Esophagus squamous epithelium (tissue), 5 donors: ENCODE data around the gene ZNF217. TPM values are rescaled to one million over a fixed set of nuclear protein-coding genes. Genes with fewer than 3 reads are reported as not detected.
"Not testable (repeated sequence)": the region's sequence is repeated elsewhere in the genome, so short reads cannot be mapped to it uniquely, and the experiment has no call there.

ENCODE experiments used
- DNase-seq: peaks from one replicate; lab custom pipeline; 2025; lab: John Stamatoyannopoulos, UW
- H3K27ac ChIP-seq, 4 donors: fragments of 200-600 bp; sonication (generic); one replicate each; pipeline ENCODE4 v1.5.1; 2016 to 2019; ENCODE audit warnings: mild to moderate bottlenecking in 1 of 4
- H3K27me3 ChIP-seq, 4 donors: fragments of 200-600 bp; sonication (generic); 1 replicate in 3 of 4; 2 replicates in 1 of 4; pipeline versions ENCODE4 v1.5.1 to v1.6.0; 2017 to 2021; ENCODE audit warnings: antibody characterized with exemption in 1 of 4
- H3K36me3 ChIP-seq, 3 donors: fragments of 200-600 bp; sonication (generic); one replicate each; pipeline ENCODE4 v1.5.1; 2016 to 2019
- H3K4me1 ChIP-seq, 3 donors: fragments of 200-600 bp; sonication (generic); one replicate each; pipeline ENCODE4 v1.5.1; 2017 to 2019
- H3K4me3 ChIP-seq, 4 donors: fragments of 200-600 bp; sonication (generic); 1 replicate in 3 of 4; 2 replicates in 1 of 4; pipeline ENCODE4 v1.5.1; 2016 to 2019; ENCODE audit warnings: mild to moderate bottlenecking in 2 of 4, moderate library complexity in 1 of 4
- H3K9me3 ChIP-seq, 3 donors: fragments of 200-600 bp; sonication (generic); one replicate each; pipeline ENCODE4 v1.5.1; 2016 to 2019
- POLR2A ChIP-seq, 4 donors: fragments of 450-650 bp; IDR thresholded peaks; one replicate each; pipeline ENCODE4 v1.6.1; 2017; ENCODE audit warnings: antibody characterized with exemption in 4 of 4, mild to moderate bottlenecking in 4 of 4, moderate library complexity in 3 of 4
- WGBS, 2 donors: methylation state at CpG; one replicate each; pipeline ENCODE4 v1.1.5; 2018; 5-methylcytosine and 5-hydroxymethylcytosine counted together
- intact Hi-C: fragments of 100-400 bp; cut with DNase I; formaldehyde crosslinking; loops from one replicate; pipeline ENCODE4 v1.15.0; 2022
- total RNA-seq, 4 donors: library from RNA; depleted of rRNA; stranded (reverse); fragments of >200 nt; gene quantifications; one replicate each; pipeline ENCODE4 v1.1.0, GENCODE V29; 2016
- TF ChIP-seq, protein P1 (sequence below), 6 experiments: fragments of 450-650 bp in 4 of 6; fragments of 200-600 bp in 2 of 6; sonication (generic) in 2 of 6; IDR thresholded peaks; one replicate each; pipeline ENCODE4 v1.5.1; 2016 to 2019; ENCODE audit warnings: antibody characterized with exemption in 6 of 6, mild to moderate bottlenecking in 4 of 6, moderate library complexity in 4 of 6
- donor health status: DM: yes; HTN: yes; CAD: no.

Gene ZNF217
- total RNA-seq, 4 donors from 2014 or later: 20.7 to 27.5 (median 22.2) TPM

DNA sequence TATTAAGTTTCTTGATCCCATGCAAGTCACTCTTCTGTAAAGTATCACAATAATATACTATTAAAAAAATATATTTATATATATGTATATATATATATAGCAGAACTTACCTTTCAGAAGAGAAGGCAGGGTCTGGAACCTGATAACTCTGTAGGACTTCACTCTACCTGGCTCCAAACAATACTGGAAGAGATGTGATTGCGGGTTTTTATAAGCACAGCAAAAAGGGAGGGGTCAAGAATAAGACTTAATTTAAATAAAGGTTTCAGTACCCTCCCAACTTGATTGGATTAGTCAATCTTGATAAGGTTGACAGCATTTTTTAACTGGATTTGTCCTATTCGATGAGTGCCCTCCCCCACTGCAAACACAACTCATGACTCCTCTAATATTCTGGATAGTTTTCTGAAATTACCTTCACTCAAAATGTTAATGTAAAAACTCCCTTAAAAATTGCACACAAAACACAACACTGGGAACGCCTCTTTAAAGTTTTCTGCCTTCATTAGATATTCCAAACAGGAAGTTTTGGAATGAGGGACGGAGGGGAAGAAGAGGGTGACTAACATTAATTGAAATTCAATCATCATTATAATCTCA, 4.0 kb upstream of the ZNF217 start:
- H3K27ac ChIP-seq: peak overlapping the region in 3 of 4 donors; percentile 97 to 100 (median 99)
- H3K9me3 ChIP-seq: no peaks in the 10 kb centered on the region
- H3K27me3 ChIP-seq: no peaks in the 10 kb centered on the region
- no peak for TF ChIP-seq POLR2A (IDR thresholded peaks at IDR 0.05)
- TF ChIP-seq, protein P1, sequence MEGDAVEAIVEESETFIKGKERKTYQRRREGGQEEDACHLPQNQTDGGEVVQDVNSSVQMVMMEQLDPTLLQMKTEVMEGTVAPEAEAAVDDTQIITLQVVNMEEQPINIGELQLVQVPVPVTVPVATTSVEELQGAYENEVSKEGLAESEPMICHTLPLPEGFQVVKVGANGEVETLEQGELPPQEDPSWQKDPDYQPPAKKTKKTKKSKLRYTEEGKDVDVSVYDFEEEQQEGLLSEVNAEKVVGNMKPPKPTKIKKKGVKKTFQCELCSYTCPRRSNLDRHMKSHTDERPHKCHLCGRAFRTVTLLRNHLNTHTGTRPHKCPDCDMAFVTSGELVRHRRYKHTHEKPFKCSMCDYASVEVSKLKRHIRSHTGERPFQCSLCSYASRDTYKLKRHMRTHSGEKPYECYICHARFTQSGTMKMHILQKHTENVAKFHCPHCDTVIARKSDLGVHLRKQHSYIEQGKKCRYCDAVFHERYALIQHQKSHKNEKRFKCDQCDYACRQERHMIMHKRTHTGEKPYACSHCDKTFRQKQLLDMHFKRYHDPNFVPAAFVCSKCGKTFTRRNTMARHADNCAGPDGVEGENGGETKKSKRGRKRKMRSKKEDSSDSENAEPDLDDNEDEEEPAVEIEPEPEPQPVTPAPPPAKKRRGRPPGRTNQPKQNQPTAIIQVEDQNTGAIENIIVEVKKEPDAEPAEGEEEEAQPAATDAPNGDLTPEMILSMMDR (IDR thresholded peaks at IDR 0.05): no peak
- peak overlapping the region in 3 of 4 donors; percentile 24 to 29 (median 28) for H3K4me3 ChIP-seq
- 33 to 46% methylated on average over 4 of the region's 4 CpGs for WGBS, 2 donors
- peaks cover 14 to 55% (median 16%) of the 10 kb centered on the region in 3 donors for H3K4me1 ChIP-seq
- H3K36me3 ChIP-seq: no peaks in the 10 kb centered on the region
- no peak for DNase-seq
- intact Hi-C loops: no loop called here

DNA sequence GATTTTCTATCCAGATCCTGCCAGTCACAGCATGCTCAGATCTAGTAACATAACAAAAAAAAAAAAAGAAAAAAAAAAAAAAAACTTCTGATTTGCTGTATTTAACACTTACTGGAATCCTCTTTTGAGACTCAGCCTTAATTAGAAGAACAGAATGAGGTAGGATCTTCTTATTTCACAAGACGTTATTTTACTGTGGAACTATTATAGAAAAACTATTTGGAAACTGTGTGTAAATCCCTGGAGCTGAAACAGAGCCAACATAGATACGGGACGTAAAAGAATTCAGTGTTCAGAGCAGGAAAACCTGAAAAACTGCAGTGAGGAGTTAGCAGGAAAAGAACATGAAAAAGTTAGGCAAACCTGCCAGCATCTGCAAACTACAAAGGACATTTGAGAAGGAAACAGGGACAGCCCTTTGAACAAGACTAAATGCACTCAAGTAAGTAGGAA, 3.4 kb upstream of the ZNF217 start:
- Histone ChIP-seq H3K27ac (peak overlapping the region; percentile 81 to 100 (median 98)), H3K4me3 (peak overlapping the region; percentile 5 to 48 (median 26)), H3K27me3 (no peaks in the 10 kb centered on the region), H3K9me3 (no peaks in the 10 kb centered on the region), H3K4me1 (peaks cover 14 to 59% (median 16%) of the 10 kb centered on the region in 3 donors), H3K36me3 (no peaks in the 10 kb centered on the region)
- no peak for DNase-seq
- intact Hi-C loops: no loop called here
- TF ChIP-seq POLR2A (IDR thresholded peaks at IDR 0.05): no peak
- TF ChIP-seq, protein P1 (IDR thresholded peaks at IDR 0.05): no peak
- WGBS, 2 donors: 16% methylated on average over 3 of the region's 3 CpGs

DNA sequence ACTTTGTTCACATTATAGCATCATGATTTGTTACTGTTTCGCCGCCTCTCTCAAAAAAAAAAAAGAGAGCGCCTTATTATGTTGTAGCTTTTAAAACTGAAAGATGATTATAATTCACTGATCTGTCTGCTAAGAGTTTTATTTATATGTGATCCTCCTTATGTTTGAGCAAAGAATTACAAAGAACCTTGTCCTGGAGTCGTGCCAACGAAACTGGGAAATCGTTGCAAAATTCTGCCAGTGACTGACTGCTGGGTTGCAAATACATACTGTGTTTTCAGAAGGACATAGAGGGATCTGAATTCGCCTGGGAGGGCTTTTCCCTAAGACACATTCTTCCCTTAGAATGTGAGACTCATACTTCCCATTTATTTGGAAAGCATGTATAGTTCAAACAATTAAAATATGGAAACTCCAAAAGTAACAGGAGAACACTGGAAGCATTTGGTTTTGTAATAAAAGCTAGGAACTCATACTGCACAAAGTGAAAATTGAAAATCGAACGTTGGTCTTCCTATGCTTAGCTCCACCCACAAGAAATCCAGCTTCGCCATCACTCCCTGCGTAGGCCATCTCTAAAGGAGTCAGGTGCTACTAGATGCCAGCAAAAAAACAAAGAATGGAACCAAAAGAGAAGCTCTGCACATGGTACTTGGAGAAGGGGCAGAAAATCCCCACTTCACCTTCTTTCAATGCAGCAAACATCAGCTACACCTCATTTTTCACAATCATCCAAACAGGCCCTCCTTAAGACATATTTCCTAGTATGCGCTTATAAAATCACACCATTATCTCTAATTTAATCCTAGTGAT, 2.8 kb upstream of the ZNF217 start:
- peaks cover 14 to 65% (median 16%) of the 10 kb centered on the region in 3 donors for H3K4me1 ChIP-seq
- H3K27ac ChIP-seq: peak overlapping the region; percentile 81 to 100 (median 98)
- H3K27me3 ChIP-seq, H3K9me3 ChIP-seq, intact Hi-C loops, DNase-seq, H3K36me3 ChIP-seq: not testable (repeated sequence)
- WGBS, 2 donors: 13 to 19% methylated on average over 12 of the region's 12 CpGs
- peak overlapping the region; percentile 5 to 48 (median 26) for H3K4me3 ChIP-seq

DNA sequence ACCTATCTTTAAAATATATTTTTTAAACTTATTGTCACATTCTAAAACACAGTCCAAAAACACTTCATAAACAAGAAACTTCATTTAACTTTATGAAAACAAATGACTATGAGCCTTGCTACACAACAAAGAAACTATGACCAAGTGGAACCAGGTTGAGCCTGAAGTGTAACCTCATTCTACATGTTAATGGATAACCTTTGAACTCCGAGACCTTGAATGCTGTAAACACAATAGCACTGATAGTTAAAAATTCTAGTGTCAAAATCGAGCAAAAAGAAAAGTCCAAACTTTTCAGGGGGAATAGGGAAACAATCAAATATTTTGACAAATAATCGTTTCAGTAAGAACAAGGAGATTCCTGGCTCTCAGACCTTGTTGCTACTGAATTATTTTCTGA, 2.1 kb upstream of the ZNF217 start:
- H3K9me3 ChIP-seq, DNase-seq, H3K36me3 ChIP-seq, intact Hi-C loops, H3K27me3 ChIP-seq: not testable (repeated sequence)
- Histone ChIP-seq H3K27ac (peak overlapping the region; percentile 81 to 100 (median 98)), H3K4me3 (peak overlapping the region in 3 of 4 donors; percentile 24 to 89 (median 28)), H3K4me1 (peaks cover 14 to 72% (median 16%) of the 10 kb centered on the region in 3 donors)
- WGBS, 2 donors: 22% methylated on average over 2 to 3 of the region's 3 CpGs

DNA sequence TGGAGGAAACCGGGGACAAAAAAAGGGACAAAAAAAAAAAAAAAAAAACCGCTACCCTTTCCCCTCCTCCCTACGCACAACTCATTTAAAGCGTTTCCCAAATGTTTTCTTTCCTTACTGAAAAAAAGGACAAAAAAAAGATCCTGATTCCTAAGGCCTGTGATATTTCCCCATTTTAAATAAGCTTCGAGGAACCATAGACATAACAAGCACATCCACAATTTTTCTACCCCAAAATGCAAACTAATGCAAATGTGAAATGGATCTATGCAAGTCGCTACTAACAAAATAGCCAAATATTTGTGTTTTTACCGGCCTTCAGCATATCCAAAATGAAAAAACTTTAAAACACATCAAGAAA, 1.4 kb upstream of the ZNF217 start:
- intact Hi-C loops: no loop called here
- Histone ChIP-seq H3K9me3 (no peaks in the 10 kb centered on the region), H3K27ac (peak overlapping the region; percentile 59 to 100 (median 98)), H3K4me1 (peaks cover 16 to 78% (median 17%) of the 10 kb centered on the region in 3 donors), H3K27me3 (no peaks in the 10 kb centered on the region), H3K36me3 (no peaks in the 10 kb centered on the region), H3K4me3 (peak overlapping the region; percentile 80 to 98 (median 90))
- no peak for DNase-seq
- no peak for TF ChIP-seq POLR2A (IDR thresholded peaks at IDR 0.05)
- WGBS, 2 donors: 3 to 8% methylated on average over 7 of the region's 7 CpGs

DNA sequence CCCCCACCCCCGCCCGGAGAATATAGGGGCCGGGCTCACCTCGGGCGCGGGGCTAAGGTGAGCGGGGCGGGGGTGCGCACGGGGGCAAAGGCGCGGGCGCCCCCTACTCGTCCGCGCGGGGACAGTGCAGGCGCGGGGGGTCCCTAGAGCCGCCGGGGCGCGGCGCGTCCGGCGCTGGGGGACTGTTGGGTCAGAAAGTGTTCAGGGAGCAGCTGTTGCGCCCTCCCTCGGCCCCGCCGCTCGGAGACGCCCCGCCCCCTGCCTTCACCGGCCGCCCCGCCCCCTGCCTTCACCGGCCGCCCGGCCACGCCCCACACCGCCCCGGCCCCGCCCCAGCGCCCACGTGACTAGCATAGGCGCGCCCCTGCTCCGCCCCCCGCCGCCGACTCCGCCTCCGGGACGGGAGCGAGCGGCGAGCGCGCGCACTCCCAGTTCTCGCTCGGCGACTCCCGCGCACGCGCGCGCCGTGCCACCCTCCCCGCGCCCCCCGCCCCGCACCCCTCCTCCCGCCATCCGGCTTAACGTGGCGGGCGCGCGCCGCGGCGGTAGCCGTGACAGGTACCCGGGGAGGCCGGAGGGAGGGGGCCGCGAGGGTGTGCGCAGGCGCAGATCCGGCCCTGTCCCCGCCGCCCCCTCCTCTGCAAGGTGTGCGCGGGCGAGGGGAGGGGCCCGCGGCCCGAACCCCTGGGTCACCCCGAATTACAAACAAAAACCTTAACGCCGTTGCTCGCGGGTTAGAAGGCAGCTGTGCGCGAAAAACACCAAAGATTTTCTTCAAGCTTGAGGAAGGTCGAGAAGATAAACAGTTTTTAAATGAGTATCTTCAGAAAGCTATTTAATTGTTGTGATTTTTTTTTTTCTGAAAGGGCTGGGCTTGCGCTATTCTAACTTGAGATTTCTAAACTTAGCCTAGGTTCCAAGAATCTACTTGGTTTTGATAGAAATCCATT, 704 bp upstream of the ZNF217 start:
- peak; percentile 83 for DNase-seq
- H3K27me3 ChIP-seq: no peaks in the 10 kb centered on the region
- peaks cover 16 to 78% (median 23%) of the 10 kb centered on the region in 3 donors for H3K4me1 ChIP-seq
- peak in 3 of 4 donors; percentile 30 to 90 (median 81) for TF ChIP-seq POLR2A (IDR thresholded peaks at IDR 0.05)
- TF ChIP-seq, protein P1 (IDR thresholded peaks at IDR 0.05): peak in 1 of 6 experiments; percentile 9
- H3K36me3 ChIP-seq: no peaks in the 10 kb centered on the region
- H3K4me3 ChIP-seq: peak overlapping the region; percentile 80 to 98 (median 90)
- H3K9me3 ChIP-seq: no peaks in the 10 kb centered on the region
- peak overlapping the region; percentile 99 to 100 (median 100) for H3K27ac ChIP-seq
- 0 to 1% methylated on average over 12 to 14 of the region's 110 CpGs for WGBS, 2 donors
- intact Hi-C loops: no loop called here
